Activated T-cell treated with anti-CD3 and anti-CD28 coated beads for 1 hour (primary cell): ENCODE measurements around the gene CBX8.

Experiments used
- DNase-seq: peaks from one replicate; pipeline ENCODE4 v3.0.0-alpha.2; 2020; ENCODE audit warnings: low read depth

The CBX8 gene

GRCh38 chr17:79792984-79793923 lies 3.6 kb downstream of the CBX8 start:
- no peak for DNase-seq

GRCh38 chr17:79792341-79792871 lies 4.5 kb downstream of the CBX8 start:
- DNase-seq, result no peak

- no peak for DNase-seq
Measured at GRCh38 chr17:79791735-79792161, 5.1 kb downstream of the CBX8 start.

- no peak for DNase-seq
Measured at GRCh38 chr17:79790805-79791734, 5.8 kb downstream of the CBX8 start.

DNA sequence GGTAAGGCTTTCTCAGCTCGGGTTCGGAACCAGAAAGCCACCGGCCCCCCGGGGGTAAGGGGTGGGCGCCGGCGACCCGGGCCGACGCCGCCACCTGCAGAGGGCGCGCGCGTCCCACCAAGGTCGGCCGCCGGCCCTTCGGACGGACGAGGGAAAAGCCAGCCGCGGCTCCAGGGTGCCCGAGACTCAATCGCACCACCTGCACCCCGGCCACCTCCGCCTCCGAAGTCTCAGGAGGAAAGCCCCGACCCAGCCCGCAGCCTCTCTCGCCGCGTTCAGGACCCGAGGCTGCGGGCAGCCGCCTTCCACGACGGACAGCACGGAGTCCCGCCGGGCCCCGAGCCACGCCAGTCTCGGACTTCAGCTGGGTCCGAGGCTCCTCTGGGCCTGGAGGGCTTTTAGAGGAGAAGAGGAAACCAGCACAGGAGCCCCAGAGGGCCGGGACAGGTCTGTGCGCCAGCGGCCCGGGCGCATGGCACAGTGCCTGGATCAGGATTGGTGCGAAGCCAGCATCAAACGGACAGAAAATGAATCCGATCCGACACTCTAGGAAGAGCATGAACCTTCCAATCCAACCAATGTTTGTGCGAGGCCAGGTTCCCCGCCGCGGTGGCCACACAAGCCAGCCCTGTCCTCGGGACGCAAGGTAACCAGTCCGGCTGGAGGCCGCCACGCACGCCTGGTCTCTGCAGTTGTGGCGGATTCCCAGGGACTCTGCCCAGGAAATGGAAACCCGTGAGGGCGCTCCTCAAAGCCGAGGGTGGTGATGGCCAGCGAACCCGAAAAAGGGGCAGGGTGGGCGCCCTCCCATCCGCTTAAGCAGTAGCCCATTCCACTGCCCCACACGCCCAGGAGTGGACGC lies 6.7 kb downstream of the CBX8 start:
- no peak for DNase-seq

- DNase-seq, result no peak
Measured at GRCh38 chr17:79788989-79789942, 7.6 kb downstream of the CBX8 start.

DNA sequence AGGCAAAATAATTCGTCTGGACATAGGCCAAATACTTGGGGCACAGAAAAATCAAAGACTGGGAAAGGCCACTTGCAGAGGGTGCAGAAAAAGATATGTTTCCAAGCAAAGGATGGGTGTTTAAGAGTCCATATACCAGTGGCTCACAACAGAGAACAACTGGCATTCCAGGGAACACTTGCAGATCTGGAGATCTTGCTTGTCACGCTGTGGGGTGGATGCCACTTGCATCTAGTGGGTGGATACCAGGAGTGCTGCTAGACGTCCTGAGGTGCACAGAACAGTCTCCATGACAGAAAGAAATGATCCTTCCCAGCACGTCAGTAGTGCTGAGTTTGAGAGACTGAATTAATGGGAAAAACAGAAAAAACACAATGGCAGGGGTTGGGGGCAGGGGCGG lies 8.4 kb downstream of the CBX8 start:
- no peak for DNase-seq

DNA sequence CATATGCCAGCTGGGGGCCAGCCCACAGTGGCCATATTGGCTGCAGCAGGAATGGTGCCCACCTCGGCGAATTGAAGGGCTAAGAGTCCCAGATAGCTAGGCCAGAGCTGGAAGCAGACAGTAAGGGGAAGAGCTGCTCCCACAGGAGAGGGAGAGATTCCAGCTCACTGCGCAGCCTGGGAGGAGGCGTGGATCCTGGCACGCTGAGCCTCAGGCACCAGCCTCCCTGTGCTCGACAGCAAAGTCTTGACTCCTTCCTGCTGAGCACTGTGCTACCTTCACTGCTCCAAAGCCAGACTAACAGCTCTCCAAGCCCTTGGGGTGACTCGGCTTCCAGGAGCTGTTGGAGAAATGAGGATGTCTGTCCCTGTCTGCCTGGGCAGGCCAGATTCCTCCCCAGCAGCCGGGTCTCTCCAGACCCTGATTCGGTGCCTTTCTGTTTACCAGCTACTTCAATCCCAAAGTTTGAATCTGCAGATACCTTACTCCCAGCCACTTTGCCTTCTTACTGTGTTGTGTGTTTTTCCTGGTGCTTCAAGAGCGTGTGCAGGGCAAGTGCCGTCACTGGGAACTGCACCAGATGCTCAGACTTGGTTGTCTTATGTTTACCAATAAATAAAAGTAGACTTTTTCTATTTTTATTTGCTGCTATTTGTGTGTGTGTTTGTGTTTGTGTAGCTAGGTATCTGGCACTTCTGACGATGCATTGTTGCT lies 9.8 kb downstream of the CBX8 start:
- DNase-seq, result no peak

DNA sequence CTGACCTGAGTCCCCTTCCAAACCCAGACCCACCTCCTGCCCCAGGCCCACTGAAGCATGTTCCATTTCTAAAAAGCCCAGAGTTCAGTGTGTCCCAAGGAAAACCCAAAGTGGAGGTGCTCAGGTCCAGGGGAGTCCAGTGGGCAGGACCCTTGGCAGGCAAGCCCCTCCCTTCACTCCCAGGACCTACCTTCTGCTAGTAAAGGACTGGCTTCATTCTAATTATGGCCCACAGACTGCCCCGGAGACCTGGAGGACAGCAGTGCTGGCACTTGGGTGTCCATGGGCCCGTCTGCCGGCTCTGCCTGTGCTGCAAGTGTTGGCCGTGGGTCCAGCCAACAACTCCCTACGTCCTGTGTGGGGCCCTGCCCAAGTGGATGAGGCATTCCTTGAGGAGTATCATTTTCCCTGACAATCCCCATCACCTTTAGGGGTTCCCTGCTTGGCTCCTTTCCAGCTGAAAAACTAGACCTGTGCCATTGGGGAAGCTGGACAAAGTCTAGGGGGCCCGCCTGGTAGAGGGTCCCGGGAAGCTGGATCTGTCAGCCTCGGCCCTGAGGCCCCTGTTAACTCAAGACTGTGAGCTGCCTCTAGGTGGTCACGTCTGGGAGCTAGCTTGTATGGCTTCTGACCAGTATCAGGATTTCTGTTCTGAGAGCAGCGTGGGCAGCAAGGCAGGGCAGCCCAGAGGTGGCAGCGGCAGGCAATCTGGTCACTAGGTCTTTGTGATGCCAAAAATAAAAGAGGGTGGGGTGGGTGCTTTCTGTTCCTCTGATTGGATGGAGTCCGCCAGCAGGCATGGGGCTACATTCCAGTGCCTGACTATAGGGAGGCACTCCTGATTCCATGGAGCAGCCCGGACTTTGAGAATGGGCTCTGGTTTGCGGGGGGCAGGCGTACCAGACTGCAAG lies 10.7 kb downstream of the CBX8 start:
- DNase-seq, result no peak

DNA sequence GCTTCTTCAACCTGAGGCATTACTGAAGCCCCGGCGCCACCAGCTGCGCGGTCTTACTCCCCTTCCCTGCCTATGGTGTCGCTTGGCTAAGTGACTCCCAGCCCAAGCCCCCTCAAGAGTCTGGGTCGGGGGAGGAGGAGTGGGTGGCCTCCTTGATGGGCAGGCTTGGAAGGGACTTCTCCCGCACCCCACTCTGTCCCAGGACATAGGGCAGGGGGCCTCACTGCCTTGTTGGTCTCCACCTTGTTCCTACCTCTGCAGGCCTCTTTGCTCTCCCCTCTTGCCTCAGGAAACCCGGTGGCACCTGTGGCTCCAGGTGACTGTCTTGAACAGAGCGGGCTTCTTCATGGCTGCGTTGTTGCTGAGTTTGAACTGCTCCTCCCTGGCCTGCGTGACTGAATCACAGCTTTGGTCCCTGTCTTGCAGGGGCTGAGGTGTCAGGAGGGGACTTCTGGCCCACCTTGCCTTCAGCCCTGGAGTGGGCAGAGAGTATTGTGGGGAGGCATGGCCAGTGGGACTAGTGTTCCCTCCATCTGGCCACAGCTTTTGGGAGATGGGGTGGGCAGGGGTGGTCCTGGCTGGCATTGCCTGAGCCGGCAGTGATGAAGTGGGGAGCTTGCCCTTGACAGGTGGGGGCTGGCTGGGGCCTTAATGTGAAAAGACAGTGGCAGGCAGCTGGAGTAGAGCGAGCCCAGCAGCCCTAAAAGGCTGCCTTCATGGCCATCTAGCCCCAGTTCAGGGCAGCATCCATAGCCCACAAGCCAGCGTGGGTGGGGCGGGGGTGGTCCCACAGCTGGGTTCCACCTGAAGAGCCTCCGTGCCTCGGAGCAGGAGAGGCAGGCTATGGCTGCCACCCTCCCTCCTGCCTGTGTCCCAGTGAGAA lies 11.6 kb downstream of the CBX8 start:
- DNase-seq, result no peak

DNA sequence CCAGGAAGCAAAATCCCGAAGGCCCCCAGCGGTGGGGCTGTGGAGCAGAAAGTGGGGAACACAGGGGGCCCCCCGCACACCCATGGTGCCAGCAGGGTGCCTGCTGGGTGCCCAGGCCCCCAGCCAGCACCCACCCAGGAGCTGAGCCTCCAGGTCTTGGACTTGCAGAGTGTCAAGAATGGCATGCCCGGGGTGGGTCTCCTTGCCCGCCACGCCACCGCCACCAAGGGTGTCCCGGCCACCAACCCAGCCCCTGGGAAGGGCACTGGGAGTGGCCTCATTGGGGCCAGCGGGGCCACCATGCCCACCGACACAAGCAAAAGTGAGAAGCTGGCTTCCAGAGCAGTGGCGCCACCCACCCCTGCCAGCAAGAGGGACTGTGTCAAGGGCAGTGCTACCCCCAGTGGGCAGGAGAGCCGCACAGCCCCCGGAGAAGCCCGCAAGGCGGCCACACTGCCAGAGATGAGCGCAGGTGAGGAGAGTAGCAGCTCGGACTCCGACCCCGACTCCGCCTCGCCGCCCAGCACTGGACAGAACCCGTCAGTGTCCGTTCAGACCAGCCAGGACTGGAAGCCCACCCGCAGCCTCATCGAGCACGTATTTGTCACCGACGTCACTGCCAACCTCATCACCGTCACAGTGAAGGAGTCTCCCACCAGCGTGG lies 12.4 kb downstream of the CBX8 start:
- no peak for DNase-seq

DNA sequence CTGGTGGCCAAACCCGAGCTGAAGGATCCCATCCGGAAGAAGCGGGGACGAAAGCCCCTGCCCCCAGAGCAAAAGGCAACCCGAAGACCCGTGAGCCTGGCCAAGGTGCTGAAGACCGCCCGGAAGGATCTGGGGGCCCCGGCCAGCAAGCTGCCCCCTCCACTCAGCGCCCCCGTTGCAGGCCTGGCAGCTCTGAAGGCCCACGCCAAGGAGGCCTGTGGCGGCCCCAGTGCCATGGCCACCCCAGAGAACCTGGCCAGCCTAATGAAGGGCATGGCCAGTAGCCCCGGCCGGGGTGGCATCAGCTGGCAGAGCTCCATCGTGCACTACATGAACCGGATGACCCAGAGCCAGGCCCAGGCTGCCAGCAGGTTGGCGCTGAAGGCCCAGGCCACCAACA lies 13.0 kb downstream of the CBX8 start:
- no peak for DNase-seq

GRCh38 chr17:79781736-79782575 lies 14.9 kb downstream of the CBX8 start:
- DNase-seq, result no peak

DNA sequence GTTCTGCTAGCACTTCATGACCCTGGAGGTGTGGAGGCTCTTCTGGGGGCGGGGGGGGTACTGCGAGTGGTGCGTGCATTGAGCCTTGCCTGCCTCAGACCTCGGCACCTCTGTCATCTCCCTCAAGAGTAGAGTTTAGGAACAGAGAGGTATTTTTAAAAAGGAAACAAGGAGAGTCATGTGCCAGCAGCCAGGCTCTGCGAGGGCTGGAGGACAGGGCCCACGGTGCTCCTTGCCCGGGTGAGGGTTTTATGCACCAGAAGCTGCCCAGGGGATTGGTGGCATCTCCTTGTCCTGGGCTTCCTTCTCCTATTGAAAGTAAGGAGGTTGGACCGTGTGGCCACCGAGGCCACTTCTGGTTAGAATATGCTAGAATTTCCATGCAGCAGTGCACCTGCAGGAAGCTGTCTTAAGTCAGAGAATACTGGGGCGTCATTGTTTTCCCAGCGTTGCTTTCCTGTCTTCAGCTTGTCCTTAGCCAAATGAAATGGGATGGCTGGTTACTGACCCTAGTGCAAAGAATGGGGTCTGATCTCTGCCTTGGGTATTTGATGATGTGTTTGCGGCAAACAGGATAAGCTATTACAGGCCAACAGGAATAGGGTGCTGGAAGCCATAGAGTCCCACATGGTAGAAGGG lies 15.7 kb downstream of the CBX8 start:
- DNase-seq, result no peak

GRCh38 chr17:79779661-79780365 lies 17.1 kb downstream of the CBX8 start:
- no peak for DNase-seq
